HG03025 (cell line): ENCODE results near the gene TMEM82.

Source experiments
- ATAC-seq: cut with Tn5 transposase; IDR thresholded peaks from one replicate; pipeline ENCODE4 v1.9.1; 2021; ENCODE audit warnings: mild to moderate bottlenecking, moderate library complexity; ENCODE audit not compliant: unreplicated experiment, low FRiP score

The TMEM82 gene

GRCh38 chr1:15719381-15720120, 22.7 kb upstream of the TMEM82 start:
- no peak for ATAC-seq

- ATAC-seq: no peak
These were observed 21.4 kb upstream of the TMEM82 start for GRCh38 chr1:15720861-15721260.

- ATAC-seq: no peak
These were observed 19.9 kb upstream of the TMEM82 start for GRCh38 chr1:15722411-15722810.

- no peak for ATAC-seq
These were observed 19.3 kb upstream of the TMEM82 start for GRCh38 chr1:15722836-15723532.

- no peak for ATAC-seq
These were observed 18.6 kb upstream of the TMEM82 start for GRCh38 chr1:15723631-15724246.

- ATAC-seq: no peak
These were observed 17.1 kb upstream of the TMEM82 start for GRCh38 chr1:15724949-15725880.

- ATAC-seq: no peak
These were observed 15.8 kb upstream of the TMEM82 start for GRCh38 chr1:15726508-15726907.

GRCh38 chr1:15727021-15727420, 15.3 kb upstream of the TMEM82 start:
- no peak for ATAC-seq

GRCh38 chr1:15727424-15727823, 14.9 kb upstream of the TMEM82 start:
- no peak for ATAC-seq

- no peak for ATAC-seq
These were observed 14.3 kb upstream of the TMEM82 start for GRCh38 chr1:15727866-15728534.

GRCh38 chr1:15728937-15729657, 13.2 kb upstream of the TMEM82 start:
- ATAC-seq: no peak

- no peak for ATAC-seq
These were observed 11.9 kb upstream of the TMEM82 start for GRCh38 chr1:15730423-15730822.

GRCh38 chr1:15730936-15731335, 11.4 kb upstream of the TMEM82 start:
- no peak for ATAC-seq

GRCh38 chr1:15731735-15732685, 10.3 kb upstream of the TMEM82 start:
- no peak for ATAC-seq

GRCh38 chr1:15732686-15733081, 9.6 kb upstream of the TMEM82 start:
- ATAC-seq: no peak

- ATAC-seq: no peak
These were observed 9.0 kb upstream of the TMEM82 start for GRCh38 chr1:15733218-15733725.

GRCh38 chr1:15733726-15734226, 8.5 kb upstream of the TMEM82 start:
- ATAC-seq: no peak

- ATAC-seq: no peak
These were observed 8.0 kb upstream of the TMEM82 start for GRCh38 chr1:15734296-15734695.
